Renal cortex interstitium (tissue), 11 donors: Measurements from ENCODE around the gene IRF8. TPM values are rescaled to one million over a fixed set of nuclear protein-coding genes. Genes with fewer than 3 reads are reported as not detected.
"Not testable (repeated sequence)": the region's sequence is repeated elsewhere in the genome, so short reads cannot be mapped to it uniquely, and the experiment has no call there.

Experiments used
- DNase-seq, 11 donors: peaks; one replicate each; pipeline ENCODE4 v3.0.0-alpha.2; 2013; ENCODE audit warnings: low read depth in 9 of 11, low spot score in 4 of 11; ENCODE audit errors: extremely low read depth in 1 of 11
- polyA plus RNA-seq, 3 donors: library from polyadenylated mRNA; unstranded; fragments of 120-200 nt; gene quantifications; one replicate each; pipeline ENCODE4 v1.2.1, GENCODE V29; 2013; ENCODE audit not compliant: insufficient read length in 3 of 3

Gene IRF8
- polyA plus RNA-seq, 3 donors = 3.3 to 6.5 (median 5.8) TPM

- no peak for DNase-seq
Measured at GRCh38 chr16:85862476-85863383, 36.2 kb upstream of the IRF8 start.

- no peak for DNase-seq
Measured at GRCh38 chr16:85863384-85863774, 35.6 kb upstream of the IRF8 start.

GRCh38 chr16:85864965-85865364, 34.0 kb upstream of the IRF8 start:
- DNase-seq = no peak

GRCh38 chr16:85867189-85867588, 31.8 kb upstream of the IRF8 start:
- DNase-seq = no peak

- no peak for DNase-seq
Measured at GRCh38 chr16:85868495-85868894, 30.5 kb upstream of the IRF8 start.

GRCh38 chr16:85869206-85869605, 29.8 kb upstream of the IRF8 start:
- no peak for DNase-seq

GRCh38 chr16:85869785-85870558, 29.0 kb upstream of the IRF8 start:
- no peak for DNase-seq

- DNase-seq = no peak
Measured at GRCh38 chr16:85871756-85872155, 27.2 kb upstream of the IRF8 start.

GRCh38 chr16:85872734-85873133, 26.2 kb upstream of the IRF8 start:
- DNase-seq = no peak

- no peak for DNase-seq
Measured at GRCh38 chr16:85873153-85873552, 25.8 kb upstream of the IRF8 start.

- DNase-seq = not testable (repeated sequence)
Measured at GRCh38 chr16:85874031-85874430, 24.9 kb upstream of the IRF8 start.

GRCh38 chr16:85878407-85878806, 20.6 kb upstream of the IRF8 start:
- DNase-seq = no peak

- no peak for DNase-seq
Measured at GRCh38 chr16:85878875-85879274, 20.1 kb upstream of the IRF8 start.

GRCh38 chr16:85879549-85879948, 19.4 kb upstream of the IRF8 start:
- DNase-seq = no peak

- DNase-seq = no peak
Measured at GRCh38 chr16:85879975-85880831, 18.8 kb upstream of the IRF8 start.

- DNase-seq = no peak
Measured at GRCh38 chr16:85880861-85881260, 18.1 kb upstream of the IRF8 start.

- no peak for DNase-seq
Measured at GRCh38 chr16:85881436-85881835, 17.5 kb upstream of the IRF8 start.

- DNase-seq = no peak
Measured at GRCh38 chr16:85882181-85882810, 16.7 kb upstream of the IRF8 start.

- DNase-seq = no peak
Measured at GRCh38 chr16:85883813-85884212, 15.1 kb upstream of the IRF8 start.
